H1 (cell line): Measurements from ENCODE around the gene LYSET. TPM values are rescaled to one million over a fixed set of nuclear protein-coding genes. Genes with fewer than 3 reads are reported as not detected.

ENCODE experiments used
- CTCF ChIA-PET: fragments of 300-600 bp; sonication (Branson Sonifier 250); formaldehyde crosslinking; loops from one replicate; lab custom pipeline; 2021; ENCODE audit not compliant: partially characterized antibody; lab: Charles Lee
- POLR2A ChIA-PET: fragments of 300-600 bp; sonication (Branson Sonifier 250); formaldehyde crosslinking; loops from one replicate; lab custom pipeline; 2021; ENCODE audit warnings: inconsistent platforms; ENCODE audit not compliant: partially characterized antibody; lab: Charles Lee
- DNase-seq, 2 experiments: peaks; one replicate each; pipeline versions ENCODE4 v3.0.0 to v3.0.0-alpha.2; 2010 to 2022; ENCODE audit warnings: low spot score in 2 of 2, low read depth in 1 of 2, mixed read lengths in 1 of 2
- FAIRE-seq: peaks from 2 replicates; lab custom pipeline; 2011; peaks lifted over from hg19 to GRCh38; lab: Jason Lieb, UNC
- H2AFZ ChIP-seq: 2 replicates; pipeline ENCODE4 v1.8.1; 2012; ENCODE audit warnings: low read length, inconsistent platforms
- H2AK5ac ChIP-seq: 2 replicates; pipeline ENCODE4 v1.6.1; 2013; ENCODE audit warnings: low read depth, low read length
- H2BK120ac ChIP-seq: replicated peaks from 2 replicates; pipeline ENCODE3; 2013; ENCODE audit warnings: low read depth, low read length, inconsistent platforms
- H2BK12ac ChIP-seq: 2 replicates; pipeline ENCODE4 v1.6.1; 2013; ENCODE audit warnings: low read depth, low read length
- H2BK15ac ChIP-seq: 2 replicates; pipeline ENCODE4 v1.6.1; 2013; ENCODE audit warnings: low read length
- H2BK20ac ChIP-seq: 2 replicates; pipeline ENCODE4 v1.6.1; 2013; ENCODE audit warnings: low read length
- H2BK5ac ChIP-seq: 2 replicates; pipeline ENCODE4 v1.6.1; 2013; ENCODE audit warnings: low read depth, low read length
- H3K14ac ChIP-seq: 2 replicates; pipeline ENCODE4 v1.6.1; 2013; ENCODE audit warnings: inconsistent platforms; ENCODE audit not compliant: insufficient read length
- H3K18ac ChIP-seq: 2 replicates; pipeline ENCODE4 v1.6.1; 2013; ENCODE audit warnings: low read length; ENCODE audit errors: extremely low read depth
- H3K23ac ChIP-seq: 2 replicates; pipeline ENCODE4 v1.6.1; 2013; ENCODE audit warnings: inconsistent platforms; ENCODE audit not compliant: insufficient read length
- H3K23me2 ChIP-seq: 2 replicates; pipeline ENCODE4 v1.6.1; 2013; ENCODE audit warnings: low read depth, low read length
- H3K27ac ChIP-seq: 2 replicates; pipeline ENCODE4 v1.6.1; 2011; ENCODE audit warnings: low read depth, low read length, inconsistent platforms
- H3K27me3 ChIP-seq, 4 experiments: replicated peaks in 1 of 4; 1 replicate in 1 of 4; 2 replicates in 3 of 4; pipeline versions ENCODE4 v1.6.1 to v1.8.1; 2011 to 2013; ENCODE audit warnings: low read length in 3 of 4, mild to moderate bottlenecking in 3 of 4, inconsistent platforms in 2 of 4, mixed read lengths in 2 of 4, moderate library complexity in 1 of 4; ENCODE audit not compliant: control insufficient read depth in 3 of 4, insufficient read depth in 3 of 4; ENCODE audit errors: extremely low read depth in 1 of 4
- H3K36me3 ChIP-seq, 4 experiments: 2 replicates each; pipeline versions ENCODE4 v1.6.1 to v1.8.1; 2011 to 2013; ENCODE audit warnings: mild to moderate bottlenecking in 4 of 4, low read length in 3 of 4, moderate library complexity in 2 of 4, control low read depth in 1 of 4, inconsistent platforms in 1 of 4; ENCODE audit not compliant: insufficient read depth in 4 of 4, control insufficient read depth in 2 of 4
- H3K4ac ChIP-seq: replicated peaks from 2 replicates; pipeline ENCODE3; 2013; ENCODE audit warnings: low read length, low read depth, mixed read lengths, inconsistent platforms; ENCODE audit not compliant: insufficient read length
- H3K4me1 ChIP-seq, 4 experiments: replicated peaks in 1 of 4; 1 replicate in 1 of 4; 2 replicates in 3 of 4; pipeline versions ENCODE4 v1.6.1 to v1.8.1; 2011 to 2013; ENCODE audit warnings: low read length in 3 of 4, inconsistent platforms in 2 of 4, mixed read lengths in 1 of 4; ENCODE audit not compliant: insufficient read depth in 4 of 4, control insufficient read depth in 3 of 4
- H3K4me2 ChIP-seq, 2 experiments: 2 replicates each; pipeline versions ENCODE4 v1.6.1 to v1.8.1; 2011 to 2013; ENCODE audit warnings: low read depth in 2 of 2, low read length in 2 of 2, control low read depth in 1 of 2, inconsistent platforms in 1 of 2, mild to moderate bottlenecking in 1 of 2; ENCODE audit not compliant: insufficient read depth in 1 of 2
- H3K4me3 ChIP-seq, 4 experiments: fragments of 200-600, 300-600 bp in 1 of 4; sonication (generic), shearing (Covaris generic), sonication (Bioruptor Twin) in 1 of 4; 2 replicates each; pipeline versions ENCODE4 v1.5.1 to v1.8.1; 2011 to 2016; ENCODE audit warnings: low read length in 4 of 4, low read depth in 3 of 4, control low read depth in 2 of 4, inconsistent platforms in 2 of 4, mild to moderate bottlenecking in 2 of 4, mixed read lengths in 1 of 4, moderate library complexity in 1 of 4; ENCODE audit not compliant: insufficient read depth in 2 of 4; ENCODE audit errors: extremely low read depth in 1 of 4
- H3K56ac ChIP-seq: replicated peaks from 2 replicates; pipeline ENCODE3; 2013; ENCODE audit warnings: low read depth, mild to moderate bottlenecking, mixed read lengths, low read length, inconsistent platforms; ENCODE audit not compliant: insufficient read length
- H3K79me1 ChIP-seq: 2 replicates; pipeline ENCODE4 v1.6.1; 2013; ENCODE audit warnings: low read depth, low read length, control low read depth
- H3K79me2 ChIP-seq, 2 experiments: 2 replicates each; pipeline versions ENCODE4 v1.6.1 to v1.8.1; 2012 to 2013; ENCODE audit warnings: low read length in 2 of 2, mild to moderate bottlenecking in 2 of 2, inconsistent platforms in 1 of 2; ENCODE audit not compliant: insufficient read depth in 2 of 2, control insufficient read depth in 1 of 2
- H3K9ac ChIP-seq, 4 experiments: replicated peaks in 1 of 4; 1 replicate in 1 of 4; 2 replicates in 3 of 4; pipeline versions ENCODE4 v1.6.1 to v1.8.1; 2011 to 2013; ENCODE audit warnings: low read depth in 3 of 4, low read length in 3 of 4, control low read depth in 2 of 4, mild to moderate bottlenecking in 2 of 4, moderate library complexity in 2 of 4, inconsistent platforms in 1 of 4; ENCODE audit errors: extremely low read depth in 1 of 4
- H3K9me3 ChIP-seq, 2 experiments: 2 replicates each; pipeline versions ENCODE4 v1.6.1 to v1.8.1; 2012 to 2013; ENCODE audit warnings: mild to moderate bottlenecking in 2 of 2, moderate library complexity in 2 of 2, control low read depth in 1 of 2, inconsistent platforms in 1 of 2, low read depth in 1 of 2, low read length in 1 of 2, mixed read lengths in 1 of 2; ENCODE audit not compliant: insufficient read depth in 2 of 2
- H4K20me1 ChIP-seq, 2 experiments: replicated peaks in 1 of 2; 2 replicates each; pipeline versions ENCODE3 to v1.8.1; 2011 to 2013; ENCODE audit warnings: inconsistent platforms in 2 of 2, low read length in 2 of 2, mild to moderate bottlenecking in 1 of 2; ENCODE audit not compliant: insufficient read depth in 2 of 2, control insufficient read depth in 1 of 2
- H4K5ac ChIP-seq: 2 replicates; pipeline ENCODE4 v1.6.1; 2013; ENCODE audit warnings: low read length, low read depth, mixed read lengths, inconsistent platforms; ENCODE audit not compliant: insufficient read length
- H4K8ac ChIP-seq: 2 replicates; pipeline ENCODE4 v1.8.0; 2013; ENCODE audit warnings: mild to moderate bottlenecking, moderate library complexity, low read length, inconsistent platforms; ENCODE audit not compliant: insufficient read depth; ENCODE audit errors: extremely low read depth
- H4K91ac ChIP-seq: replicated peaks from 2 replicates; pipeline ENCODE3; 2013; ENCODE audit warnings: low read length, mixed read lengths, inconsistent platforms; ENCODE audit not compliant: insufficient read length
- CBX5 ChIP-seq: fragments of 300-800, 300-1000 bp; sonication (generic); IDR thresholded peaks from 2 replicates; pipeline ENCODE4 v1.7.1; 2016; ENCODE audit warnings: antibody characterized with exemption, low read length, low read depth
- POLR2AphosphoS5 ChIP-seq: IDR thresholded peaks from 2 replicates; pipeline ENCODE4 v1.6.1; 2011; ENCODE audit warnings: low read depth, low read length
- RAD21 ChIP-seq, 2 experiments: IDR thresholded peaks in 1 of 2; conservative IDR thresholded peaks in 1 of 2; 2 replicates each; pipeline ENCODE4 v1.6.1; 2011; ENCODE audit warnings: low read depth in 2 of 2, low read length in 2 of 2, improper control_type of control experiment in 1 of 2, inconsistent platforms in 1 of 2, mild to moderate bottlenecking in 1 of 2, moderate library complexity in 1 of 2
- WGBS, 2 experiments: shearing (Covaris generic) in 1 of 2; methylation state at CpG; one replicate each; pipeline versions ENCODE4 v1.1.6 to v1.1.7; 2013 to 2015; ENCODE audit warnings: low lambda C conversion rate in 2 of 2, mixed read lengths in 2 of 2, inconsistent platforms in 1 of 2, low coverage in 1 of 2, missing lambda C conversion rate in 1 of 2; ENCODE audit not compliant: insufficient replicate concordance in 2 of 2, insufficient coverage in 1 of 2, insufficient read length in 1 of 2; ENCODE audit errors: extremely low coverage in 1 of 2, missing lambda C conversion rate in 1 of 2; 5-methylcytosine and 5-hydroxymethylcytosine counted together
- polyA plus RNA-seq, 7 experiments: library from polyadenylated mRNA; depleted of rRNA in 3 of 7; stranded (reverse) in 5 of 7; unstranded in 2 of 7; fragments of >200 nt in 5 of 7; fragments of 200-250 nt in 2 of 7; gene quantifications; 1 replicate in 5 of 7; 2 replicates in 1 of 7; 4 replicates in 1 of 7; pipeline versions ENCODE4 v1.2.1 to v1.2.3, GENCODE V29; 2011 to 2013; ENCODE audit warnings: missing spikeins in 2 of 7, mixed read lengths in 2 of 7
- total RNA-seq: library from RNA; stranded (reverse); fragmentation: NEBNext Ultra II Directional; extraction: Animal tissue kit (Norgen Biotek cat#: 25700); gene quantifications from 2 replicates; pipeline ENCODE4 v1.2.1, GENCODE V29; 2021
- TF ChIP-seq, protein P1 (sequence below): IDR thresholded peaks from 2 replicates; pipeline ENCODE4 v1.6.1; 2011; ENCODE audit warnings: low read depth, mild to moderate bottlenecking, low read length; ENCODE audit not compliant: insufficient read depth

Gene LYSET
- total and polyA plus RNA-seq, 2 of the 8 experiments (the other 6 are each of a cell fraction or from before 2014, with no cell fraction given) = 26.2 to 26.9 TPM

DNA sequence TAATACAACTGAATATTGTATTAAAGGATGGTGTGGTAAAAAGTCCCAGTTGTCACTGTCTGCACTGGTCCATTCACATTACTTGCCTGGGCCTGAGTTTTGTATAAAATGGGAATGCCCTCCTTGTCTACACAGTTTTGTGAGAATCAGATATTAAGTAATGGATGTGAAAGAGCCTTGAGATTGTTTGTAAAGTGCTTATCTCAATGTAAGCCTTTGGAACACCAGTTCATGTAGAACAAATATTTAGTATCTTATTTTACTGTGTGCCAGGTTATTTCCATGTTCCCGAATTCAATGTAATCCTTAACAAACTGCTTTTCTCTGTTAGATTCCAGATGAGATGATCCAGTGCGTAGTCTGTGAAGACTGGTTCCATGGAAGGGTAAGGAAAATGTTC lies 29.5 kb downstream of the LYSET start:
- Histone ChIP-seq H2AFZ (no peak overlapping the region), H2BK120ac (no peak overlapping the region), H3K36me3 (peaks cover 4 to 33% (median 10%) of the 10 kb centered on the region in 4 experiments; a peak in 7 of 8 replicates), H4K5ac (no peak overlapping the region), H3K9ac (no peak overlapping the region), H3K79me1 (no peaks in the 10 kb centered on the region), H3K23ac (no peak overlapping the region), H2BK12ac (no peak overlapping the region), H2BK20ac (no peak overlapping the region), H3K18ac (no peak overlapping the region), H3K27ac (no peak overlapping the region), H2BK15ac (no peak overlapping the region), H4K20me1 (no peaks in the 10 kb centered on the region), H3K9me3 (no peaks in the 10 kb centered on the region), H3K14ac (no peak overlapping the region), H3K4ac (no peak overlapping the region), H3K4me1 (no peaks in the 10 kb centered on the region), H3K56ac (no peak overlapping the region), H3K79me2 (no peaks in the 10 kb centered on the region), H3K4me3 (no peak overlapping the region), H2BK5ac (no peak overlapping the region), H2AK5ac (no peak overlapping the region), H3K23me2 (no peaks in the 10 kb centered on the region), H3K27me3 (no peaks in the 10 kb centered on the region), H4K91ac (no peak overlapping the region), H3K4me2 (no peak overlapping the region), H4K8ac (no peak overlapping the region)
- FAIRE-seq (no peak), DNase-seq (no peak)
- ChIA-PET CTCF (no interaction called here), POLR2A (no interaction called here)
- 86% methylated on average over 2 of the region's 2 CpGs; no CpG with 5 or more reads in 1 of the 2 experiments for WGBS, 2 experiments
- TF ChIP-seq RAD21 (IDR thresholded peaks at IDR 0.05 in 1 of 2, conservative IDR thresholded peaks at IDR 0.05 in 1 of 2; ENCODE audit: low read depth in 2 of 2, low read length in 2 of 2) = no peak
- TF ChIP-seq CBX5 = no peak
- TF ChIP-seq, protein P1, sequence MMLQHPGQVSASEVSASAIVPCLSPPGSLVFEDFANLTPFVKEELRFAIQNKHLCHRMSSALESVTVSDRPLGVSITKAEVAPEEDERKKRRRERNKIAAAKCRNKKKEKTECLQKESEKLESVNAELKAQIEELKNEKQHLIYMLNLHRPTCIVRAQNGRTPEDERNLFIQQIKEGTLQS = no peak
- no peak for TF ChIP-seq POLR2AphosphoS5
